Activated CD8-positive, alpha-beta memory T cell treated with anti-CD3 and anti-CD28 coated beads, Interleukin-2, amount 50 U/mL, for 24 hours (primary cell): Measurements from ENCODE around the gene TMEM86A.
"Not testable (repeated sequence)": the region's sequence is repeated elsewhere in the genome, so short reads cannot be mapped to it uniquely, and the experiment has no call there.

ENCODE experiments used
- DNase-seq: peaks from one replicate; pipeline ENCODE4 v3.0.0-alpha.2; 2020; ENCODE audit errors: extremely low read depth

The TMEM86A gene, protein sequence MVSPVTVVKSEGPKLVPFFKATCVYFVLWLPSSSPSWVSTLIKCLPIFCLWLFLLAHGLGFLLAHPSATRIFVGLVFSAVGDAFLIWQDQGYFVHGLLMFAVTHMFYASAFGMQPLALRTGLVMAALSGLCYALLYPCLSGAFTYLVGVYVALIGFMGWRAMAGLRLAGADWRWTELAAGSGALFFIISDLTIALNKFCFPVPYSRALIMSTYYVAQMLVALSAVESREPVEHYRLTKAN

DNA sequence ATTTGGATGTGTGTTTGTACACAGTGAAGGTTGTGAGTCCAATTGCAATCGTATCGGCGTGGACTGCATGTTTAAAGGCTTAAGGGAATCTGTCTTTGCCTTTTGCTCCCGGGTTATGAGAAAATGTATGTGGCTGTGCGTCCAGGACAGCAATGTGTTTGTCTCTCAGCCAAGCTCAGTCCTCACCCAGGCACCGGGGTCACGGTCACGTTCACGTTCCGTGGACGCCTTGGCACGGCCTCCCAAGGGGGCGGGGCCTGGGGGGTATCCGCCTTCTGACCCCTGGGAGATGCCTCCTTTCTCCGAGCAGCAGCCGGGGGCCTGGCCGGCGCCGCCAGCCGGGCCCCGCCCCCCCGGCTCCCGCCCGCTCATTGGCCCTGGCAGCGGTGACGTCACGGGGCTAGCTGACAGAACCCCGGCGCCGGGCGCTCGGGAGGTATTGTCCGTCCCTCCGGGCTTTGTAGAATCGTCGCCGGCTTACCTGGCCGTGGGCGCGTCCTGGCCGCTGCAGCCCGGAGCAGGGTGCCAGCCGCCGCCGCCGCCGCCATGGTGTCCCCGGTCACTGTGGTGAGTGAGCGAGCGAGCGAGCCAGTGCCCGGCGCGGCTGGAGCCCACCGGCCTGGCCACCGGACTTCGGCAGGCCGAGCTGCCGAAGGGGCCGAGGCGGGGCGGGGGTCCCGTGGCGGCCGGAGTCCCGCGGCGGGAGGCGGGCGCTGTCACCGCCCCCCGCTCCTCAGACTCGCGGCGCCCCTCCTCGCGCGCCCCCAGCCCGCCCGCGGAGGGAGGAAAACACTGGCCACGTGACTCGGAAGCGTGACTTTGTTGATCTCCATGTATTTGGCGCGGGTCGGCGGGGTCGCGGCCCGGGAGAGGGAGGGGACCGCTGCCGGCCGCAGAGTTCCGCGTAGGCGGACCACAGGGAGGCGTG lies at the start of gene TMEM86A:
Gene TMEM86A, plus strand, starts transcription at position 439 of the 928 bp plus-strand sequence. Its CDS starts 108 bp downstream, at position 547.
- DNase-seq: peak; percentile 63

DNA sequence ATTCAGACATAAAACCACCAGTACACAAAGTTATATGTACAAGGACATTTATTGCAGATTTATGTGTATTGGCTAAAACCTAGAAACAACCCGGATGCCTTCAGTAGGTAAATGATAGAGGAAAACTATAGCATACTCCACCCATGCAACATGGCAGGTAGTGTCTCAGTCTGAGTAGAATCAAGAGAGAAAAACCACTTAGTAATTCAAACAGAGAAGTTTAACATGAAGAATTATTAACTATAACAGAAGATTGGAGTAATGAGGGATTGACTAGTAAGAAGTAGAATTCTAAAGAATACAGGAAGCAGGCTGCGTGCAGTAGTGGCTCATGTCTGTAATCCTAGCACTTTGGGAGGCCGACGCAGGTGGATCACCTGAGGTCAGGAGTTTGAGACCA lies 48.2 kb upstream of the TMEM86A start:
- no peak for DNase-seq

DNA sequence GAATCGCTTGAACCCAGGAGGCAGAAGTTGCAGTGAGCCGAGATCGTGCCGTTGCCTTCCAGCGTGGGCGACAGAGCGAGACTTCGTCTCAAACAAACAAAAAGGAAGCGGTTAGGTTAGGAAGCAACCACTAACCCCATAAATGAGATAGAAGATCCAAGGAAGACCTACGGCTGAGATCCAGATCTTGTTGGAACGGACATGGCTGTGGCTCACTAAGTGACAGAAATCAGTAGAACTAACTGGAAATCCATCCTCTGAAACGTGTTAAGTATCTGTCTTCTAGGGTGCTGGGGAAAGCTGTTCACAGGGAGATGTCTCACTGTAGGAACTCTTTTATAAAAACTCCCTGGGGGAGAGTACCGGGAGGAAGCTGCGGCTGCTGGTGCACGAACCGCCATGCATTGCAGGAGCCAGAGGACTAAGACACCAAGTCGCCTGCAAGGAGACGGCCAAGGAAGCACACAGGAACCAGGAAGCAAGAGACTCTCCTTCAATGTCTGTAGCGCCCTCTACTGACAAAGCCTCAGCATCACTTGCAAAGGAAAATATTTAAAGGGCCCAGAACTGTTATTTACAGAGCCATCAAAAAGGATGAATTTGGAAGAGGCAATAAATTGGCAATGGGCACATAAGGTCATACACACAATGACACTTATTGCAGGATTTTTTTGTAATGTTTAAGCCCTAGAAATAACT lies 47.6 kb upstream of the TMEM86A start:
- no peak for DNase-seq

DNA sequence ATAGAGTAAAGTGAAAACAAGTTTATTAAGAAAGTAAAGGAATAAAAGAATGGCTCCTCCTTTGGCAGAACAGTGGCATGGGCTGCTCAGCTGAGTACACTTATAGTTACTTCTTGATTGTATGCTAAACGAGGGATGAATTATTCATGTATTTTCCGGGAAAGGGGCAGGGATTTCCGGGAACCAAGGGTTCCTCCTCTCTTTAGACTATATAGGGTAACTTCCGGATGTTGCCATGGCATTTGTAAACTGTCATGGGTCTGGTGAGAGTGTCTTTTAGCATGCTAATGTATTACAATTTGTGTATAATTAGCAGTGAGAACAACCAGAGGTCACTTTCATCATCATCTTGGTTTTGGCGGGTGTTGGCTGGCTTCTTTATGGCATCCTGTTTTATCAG lies 40.9 kb upstream of the TMEM86A start:
- no peak for DNase-seq

DNA sequence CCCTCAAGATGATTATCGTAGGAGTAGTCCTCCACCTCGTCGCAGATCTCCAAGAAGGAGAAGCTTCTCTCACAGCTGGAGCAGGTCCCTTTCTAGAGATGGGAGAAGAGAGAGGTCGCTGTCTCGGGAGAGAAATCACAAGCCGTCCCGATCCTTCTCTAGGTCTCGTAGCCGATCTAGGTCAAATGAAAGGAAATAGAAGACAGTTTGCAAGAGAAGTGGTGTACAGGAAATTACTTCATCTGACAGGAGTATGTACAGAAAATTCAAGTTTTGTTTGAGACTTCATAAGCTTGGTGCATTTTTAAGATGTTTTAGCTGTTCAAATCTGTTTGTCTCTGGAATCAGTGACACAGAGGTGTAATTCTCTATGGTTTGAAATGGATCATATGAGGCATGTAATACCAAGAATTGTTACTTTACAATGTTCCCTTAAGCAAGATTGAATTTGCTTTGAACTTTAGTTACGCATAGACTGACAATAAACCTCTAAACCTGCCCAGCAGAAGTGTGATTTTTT lies 33.2 kb upstream of the TMEM86A start:
- DNase-seq: not testable (repeated sequence)

DNA sequence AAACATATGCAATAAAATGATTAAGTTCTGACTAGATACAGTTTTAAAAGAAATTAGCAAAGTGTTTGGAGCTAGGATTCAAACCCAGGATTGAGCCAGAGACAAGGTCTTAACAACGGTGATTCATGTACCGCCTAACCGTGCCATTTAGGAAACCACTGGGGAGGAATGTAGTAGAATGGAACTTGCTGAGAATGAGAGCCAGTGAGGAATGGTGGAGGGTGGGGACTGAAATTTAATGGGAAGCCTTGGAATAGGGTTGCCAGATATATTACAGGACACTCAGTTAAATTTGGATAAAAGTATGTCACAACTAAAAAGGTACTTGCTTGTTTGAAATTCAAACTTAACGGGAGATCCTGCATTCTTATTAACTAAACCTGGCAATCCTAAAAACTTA lies 30.4 kb upstream of the TMEM86A start:
- no peak for DNase-seq

DNA sequence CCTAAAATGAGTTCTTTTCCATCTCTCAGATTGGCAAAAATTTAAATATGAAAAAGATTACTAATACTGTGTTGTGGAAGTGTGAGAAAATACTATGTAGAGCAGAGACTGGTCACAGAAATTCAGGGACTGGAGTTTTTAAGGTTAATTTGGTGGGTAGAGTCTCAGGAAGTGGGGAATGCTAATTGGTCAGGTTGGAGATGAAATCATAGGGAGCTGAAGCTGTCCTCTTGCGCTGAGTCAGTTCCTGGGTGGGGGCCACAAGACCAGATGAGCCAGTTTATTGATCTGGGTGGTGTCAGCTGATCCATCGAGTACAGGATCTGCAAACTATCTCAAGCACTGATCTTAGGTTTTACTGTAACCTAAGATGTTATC lies 29.4 kb upstream of the TMEM86A start:
- DNase-seq: no peak

DNA sequence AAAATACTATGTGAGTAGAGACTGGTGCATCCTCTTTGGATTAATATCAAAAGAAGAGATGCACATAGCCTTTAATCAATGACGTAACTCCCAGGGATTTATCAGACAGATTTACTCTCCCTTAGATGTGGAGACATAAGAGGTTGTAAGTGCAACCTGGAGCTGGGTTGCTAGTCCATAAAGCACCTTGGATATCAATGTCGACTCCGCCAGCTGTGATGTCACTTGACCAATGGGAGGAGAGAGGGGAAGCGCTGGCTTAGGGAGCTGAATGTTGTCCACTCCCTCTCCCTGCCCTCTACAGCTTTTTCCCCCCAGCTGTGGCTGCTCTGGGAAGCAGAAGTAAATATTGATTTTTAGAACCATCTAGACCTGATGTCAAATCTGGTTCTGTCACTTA lies 28.9 kb upstream of the TMEM86A start:
- DNase-seq: no peak

DNA sequence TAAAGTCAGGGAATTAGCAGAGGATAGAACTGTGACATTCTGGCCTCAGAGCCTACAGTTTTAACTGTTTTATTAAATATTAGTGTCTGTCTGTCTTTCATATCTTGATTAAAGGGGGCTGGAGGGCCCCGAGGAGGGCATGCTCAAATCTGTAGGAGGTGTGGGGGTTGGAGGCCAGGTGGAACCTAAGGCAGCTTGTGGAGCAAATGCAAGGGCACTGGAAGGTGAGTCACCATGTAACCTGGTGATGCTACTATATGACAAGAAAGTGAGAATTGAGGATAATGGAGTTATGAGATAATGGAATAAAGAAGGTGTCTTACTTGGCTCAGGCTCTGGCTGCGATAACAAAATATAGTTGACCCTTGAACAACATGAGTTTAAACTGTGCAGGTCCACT lies 27.3 kb upstream of the TMEM86A start:
- DNase-seq: no peak

DNA sequence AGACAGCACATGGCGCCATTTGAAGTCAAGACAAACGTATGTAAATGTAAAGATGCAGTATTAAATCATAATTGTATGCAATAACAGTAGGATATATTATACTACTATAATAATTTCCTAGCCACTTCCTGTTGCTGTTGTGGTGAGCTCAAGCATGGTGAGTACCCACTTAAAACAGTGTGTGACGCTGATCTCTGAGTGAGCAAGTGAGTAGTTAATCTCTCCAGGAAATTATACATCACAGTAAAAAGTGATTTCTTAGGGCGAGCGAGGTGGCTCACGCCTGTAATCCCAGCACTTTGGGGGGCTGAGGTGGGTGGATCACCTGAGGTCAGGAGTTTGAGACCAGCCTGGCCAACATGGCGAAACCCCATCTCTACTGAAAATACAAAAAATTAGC lies 26.4 kb upstream of the TMEM86A start:
- peak; percentile 14 for DNase-seq

DNA sequence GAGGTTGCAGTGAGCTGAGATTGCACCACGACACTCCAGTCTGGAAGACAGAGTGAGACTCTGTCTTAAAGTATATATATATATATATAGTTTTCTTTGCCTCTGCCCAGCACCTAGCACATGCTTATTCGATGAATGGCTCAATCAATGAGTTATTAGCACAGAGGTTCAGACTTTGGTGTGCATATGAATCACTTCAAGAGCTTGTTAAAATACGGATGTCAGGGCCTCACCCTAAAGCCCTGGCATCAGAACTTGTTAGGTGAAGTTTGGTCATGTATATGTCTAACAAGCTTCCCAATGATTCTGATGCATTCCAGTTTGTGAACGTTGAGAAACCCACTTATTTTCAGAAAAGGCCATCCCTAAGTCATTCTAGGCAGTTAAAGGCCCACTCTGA lies 21.8 kb upstream of the TMEM86A start:
- no peak for DNase-seq

DNA sequence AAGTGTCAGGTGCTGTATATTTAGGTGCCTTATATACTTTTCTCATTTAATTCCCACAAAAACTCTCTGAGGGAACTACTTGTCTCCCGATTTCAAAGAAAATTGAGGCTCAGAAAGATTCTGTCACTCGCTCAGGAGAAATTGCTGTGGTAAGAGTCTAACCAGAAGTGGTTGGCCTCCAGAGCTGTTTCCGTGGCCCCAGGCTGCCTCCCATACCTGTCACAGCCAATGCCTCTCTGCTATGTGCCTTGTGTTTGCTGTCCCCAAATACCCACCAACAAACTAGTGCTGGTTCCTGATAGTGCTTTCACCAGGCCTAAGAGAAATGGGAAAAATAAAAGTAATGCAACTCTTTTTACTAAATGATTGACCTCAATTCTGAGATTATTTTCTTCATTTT lies 21.0 kb upstream of the TMEM86A start:
- DNase-seq: no peak

DNA sequence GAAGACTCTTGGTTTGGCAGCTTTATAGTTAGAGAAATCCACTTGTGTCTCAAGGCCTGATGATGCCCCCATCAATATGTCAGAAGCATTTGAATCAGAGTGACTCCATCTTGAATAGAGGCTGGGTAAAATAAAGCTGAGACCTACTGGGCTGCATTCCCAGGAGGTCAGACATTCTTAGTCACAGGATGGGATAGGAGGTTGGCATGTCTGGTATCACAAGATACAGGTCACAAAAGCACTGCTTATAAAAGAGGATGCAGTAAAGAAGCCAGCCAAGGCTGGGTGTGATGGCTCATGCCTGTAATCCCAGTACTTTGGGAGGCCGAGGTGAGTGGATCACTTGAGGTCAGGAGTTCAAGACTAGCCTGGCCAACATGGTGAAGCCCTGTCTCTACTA lies 16.6 kb upstream of the TMEM86A start:
- not testable (repeated sequence) for DNase-seq

DNA sequence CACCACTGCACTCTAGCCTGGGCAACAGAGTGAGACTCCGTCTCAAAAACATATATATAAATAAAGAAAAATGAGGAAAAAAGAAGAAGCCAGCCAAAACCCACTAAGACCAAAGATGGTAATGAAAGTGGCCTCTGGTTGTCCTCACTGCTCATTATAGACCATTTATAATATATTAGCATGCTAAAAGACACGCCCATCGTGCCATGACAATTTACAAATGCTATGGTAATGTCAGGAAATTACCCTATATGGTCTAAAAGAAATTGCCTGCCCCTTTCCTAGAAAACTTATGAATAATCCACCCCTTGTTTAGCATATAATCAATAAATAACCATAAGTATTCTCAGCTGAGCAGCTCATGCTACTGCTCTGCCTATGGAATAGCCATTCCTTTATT lies 16.1 kb upstream of the TMEM86A start:
- no peak for DNase-seq

DNA sequence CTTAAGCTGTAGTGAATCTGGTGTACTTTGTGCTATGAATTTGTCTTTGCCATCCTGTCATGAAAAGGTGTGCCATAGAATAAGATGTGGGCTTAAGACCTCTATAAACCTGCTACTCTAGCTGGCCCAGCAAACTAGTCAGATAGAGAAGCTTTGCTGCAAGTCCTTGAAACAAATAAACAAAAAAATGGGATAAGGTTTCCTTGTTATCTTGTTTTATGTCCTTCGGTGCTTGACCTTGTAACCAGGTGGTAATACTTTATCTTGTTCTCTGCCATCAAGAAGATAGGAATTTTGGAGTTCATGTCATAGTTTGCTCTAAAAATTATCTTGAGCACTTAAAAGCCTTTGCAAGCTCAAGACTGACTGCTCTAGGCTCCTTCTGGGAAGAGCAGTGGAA lies 14.3 kb upstream of the TMEM86A start:
- no peak for DNase-seq

DNA sequence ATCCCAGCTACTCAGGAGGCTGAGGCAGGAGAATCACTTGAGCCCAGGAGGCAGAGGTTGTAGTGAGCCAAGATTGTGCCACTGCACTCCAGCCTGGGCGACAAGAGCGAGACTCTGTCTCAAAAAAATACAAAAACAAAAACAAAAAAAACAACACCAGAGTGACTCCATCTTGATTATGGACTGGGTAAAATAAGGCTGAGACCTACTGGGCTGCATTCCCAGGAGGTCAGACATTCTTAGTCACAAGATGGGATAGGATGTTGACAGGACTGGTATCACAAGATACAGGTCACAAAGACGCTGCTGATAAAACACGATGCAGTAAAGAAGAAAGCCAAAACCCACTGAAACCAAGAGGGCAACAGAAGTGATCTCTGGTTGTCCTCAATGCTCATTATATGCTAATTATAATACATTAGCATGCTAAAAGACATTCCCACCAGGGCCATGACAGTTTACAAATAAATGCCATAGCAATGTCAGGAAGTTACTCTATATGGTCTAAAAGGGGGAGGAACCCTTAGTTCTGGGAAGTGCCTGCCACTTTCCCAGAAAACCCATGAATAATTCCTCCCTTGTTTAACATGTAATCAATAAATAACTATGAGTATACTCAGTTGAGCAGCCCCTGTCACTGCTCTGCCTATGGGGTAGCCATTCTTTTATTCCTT lies 7.0 kb upstream of the TMEM86A start:
- DNase-seq: not testable (repeated sequence)

DNA sequence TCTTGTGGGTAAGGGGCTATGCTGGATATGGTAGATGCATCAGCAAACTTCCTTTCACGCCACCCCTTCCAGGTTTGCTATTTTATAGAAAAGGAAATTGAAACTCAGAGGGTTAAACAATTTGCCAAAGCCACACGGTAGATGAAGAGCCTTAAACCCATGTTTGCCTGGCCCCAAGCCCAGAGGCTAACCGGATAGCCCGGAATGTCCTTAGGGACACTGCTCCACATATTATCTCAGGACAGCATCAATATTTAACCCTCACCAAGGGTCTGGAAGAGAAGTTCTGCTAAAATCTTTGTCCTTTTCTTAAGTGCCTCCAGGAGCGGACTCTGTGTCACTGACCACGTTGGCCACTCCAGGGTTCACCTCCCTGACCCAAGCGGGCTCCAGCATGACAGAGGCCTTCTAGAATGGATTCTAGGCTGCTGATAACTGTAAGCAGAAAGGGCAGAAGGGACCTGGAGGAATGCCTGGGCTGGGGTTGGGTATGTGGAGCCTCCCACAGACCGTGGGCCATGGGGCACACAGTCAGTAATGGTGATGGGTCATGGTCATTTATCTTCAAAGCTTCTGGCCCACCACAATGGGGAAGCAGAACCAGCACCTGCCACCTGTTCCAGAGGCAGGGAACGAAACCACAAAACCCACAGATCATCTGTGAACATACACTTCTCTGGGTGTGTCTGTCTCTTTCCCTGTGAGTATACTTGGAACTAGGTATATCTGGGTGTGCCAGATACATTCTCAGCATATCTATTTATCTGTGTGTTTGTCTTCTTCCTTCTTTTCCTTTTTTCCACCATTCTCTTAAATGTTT lies 5.4 kb upstream of the TMEM86A start:
- DNase-seq: no peak

DNA sequence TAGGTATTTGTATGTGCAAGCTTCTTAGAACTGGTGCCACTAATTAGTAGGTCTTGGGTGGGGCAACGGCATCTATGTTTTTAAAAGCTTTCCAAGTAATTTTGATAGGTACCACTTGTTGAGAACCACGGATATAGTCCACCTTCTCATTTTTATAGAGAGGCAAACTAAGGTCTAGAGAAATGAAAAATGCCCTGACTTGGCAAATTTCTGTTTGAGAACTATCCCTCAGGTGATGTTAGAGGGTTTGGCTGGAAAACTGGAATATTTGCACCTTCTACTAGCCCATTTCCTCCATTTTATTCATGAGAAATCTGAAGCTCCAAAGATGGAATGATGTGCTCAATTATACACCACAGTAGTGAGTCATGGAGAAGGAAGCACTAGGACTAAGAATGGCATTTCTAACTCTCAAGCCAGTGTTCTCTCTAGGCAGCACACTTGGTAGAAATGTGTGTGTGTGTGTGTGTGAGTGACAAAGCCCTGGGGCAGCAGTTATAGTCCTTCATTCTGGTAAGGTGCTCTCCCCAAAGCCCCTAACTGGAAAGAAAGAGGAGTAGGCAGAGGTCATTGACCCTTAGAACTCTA lies 1.8 kb upstream of the TMEM86A start:
- no peak for DNase-seq

DNA sequence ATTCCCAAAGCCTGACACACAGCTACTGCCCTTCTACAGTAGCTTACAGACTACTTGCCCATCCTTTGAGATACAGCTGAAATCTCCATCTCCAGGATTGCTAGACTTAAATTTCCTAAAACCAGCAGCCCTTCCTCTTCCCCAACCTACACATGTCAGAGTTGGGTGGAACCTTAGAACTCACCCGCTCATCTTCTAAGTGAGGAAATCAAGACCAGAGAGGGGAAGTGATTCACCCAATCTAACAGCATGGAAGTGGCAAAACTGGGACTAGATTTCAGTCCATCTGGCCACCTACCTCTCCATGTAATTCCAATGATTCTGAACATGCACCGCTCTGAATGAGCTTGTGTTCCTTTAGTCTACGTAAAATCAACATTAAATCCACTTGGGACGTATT lies 1.0 kb upstream of the TMEM86A start:
- DNase-seq: no peak

DNA sequence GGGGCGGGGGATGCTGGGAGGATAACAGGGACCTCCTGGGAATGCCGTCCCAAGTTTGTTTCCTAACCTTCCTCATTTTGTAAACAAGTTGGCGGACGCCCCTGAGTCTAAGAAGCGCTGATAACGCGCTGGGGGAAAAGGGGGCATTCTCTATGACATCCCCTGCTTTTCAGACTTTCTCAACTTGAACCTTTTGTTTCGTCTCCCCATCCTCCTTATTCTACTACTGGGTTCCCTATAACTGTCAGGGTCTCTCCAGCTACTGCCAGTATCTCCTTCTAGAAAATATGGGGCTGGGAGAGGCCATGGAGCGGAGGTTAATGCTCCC lies 654 bp downstream of the TMEM86A start:
- no peak for DNase-seq

DNA sequence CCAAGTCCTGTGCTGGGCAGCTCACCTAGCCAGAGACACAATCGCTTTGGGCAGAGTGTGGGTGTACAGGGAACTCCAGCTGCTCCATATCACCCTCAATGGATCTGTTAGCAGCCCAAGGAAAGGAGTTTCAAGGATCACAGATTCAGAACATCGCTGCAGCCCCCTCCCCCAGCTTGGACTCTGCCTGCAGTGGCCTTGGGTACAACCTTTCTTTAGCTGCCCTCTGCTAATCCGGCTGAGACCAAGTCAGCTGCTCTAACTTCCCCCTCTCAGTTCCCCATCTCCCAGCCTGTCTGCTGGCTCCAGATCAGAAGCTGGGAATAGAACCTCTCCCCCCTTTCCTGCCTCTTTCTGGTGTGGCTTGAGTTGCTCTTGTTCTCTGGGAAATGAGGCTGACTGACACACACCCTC lies 1.3 kb downstream of the TMEM86A start:
- no peak for DNase-seq
